HUES48 (cell line): ENCODE measurements around the gene BTF3L4.
"Not testable (repeated sequence)": the region's sequence is repeated elsewhere in the genome, so short reads cannot be mapped to it uniquely, and the experiment has no call there.

Experiments
- H3K27ac ChIP-seq: one replicate; pipeline ENCODE4 v1.7.0; 2013; ENCODE audit warnings: low read depth, low read length, inconsistent platforms
- H3K27me3 ChIP-seq: 2 replicates; pipeline ENCODE4 v1.6.1; 2013; ENCODE audit warnings: mild to moderate bottlenecking, low read length; ENCODE audit not compliant: control insufficient read depth, insufficient read depth
- H3K36me3 ChIP-seq: 2 replicates; pipeline ENCODE4 v1.6.1; 2013; ENCODE audit warnings: low read length; ENCODE audit not compliant: control insufficient read depth, insufficient read depth
- H3K4me1 ChIP-seq: 2 replicates; pipeline ENCODE4 v1.6.1; 2013; ENCODE audit warnings: mild to moderate bottlenecking, low read length; ENCODE audit not compliant: control insufficient read depth, insufficient read depth
- H3K4me3 ChIP-seq: 2 replicates; pipeline ENCODE4 v1.5.1; 2013; ENCODE audit warnings: mild to moderate bottlenecking, low read depth, low read length
- H3K9ac ChIP-seq: 2 replicates; pipeline ENCODE4 v1.6.1; 2013; ENCODE audit warnings: mild to moderate bottlenecking, low read depth, low read length, moderate library complexity
- H3K9me3 ChIP-seq: 2 replicates; pipeline ENCODE4 v1.6.1; 2013; ENCODE audit warnings: low read length; ENCODE audit not compliant: control insufficient read depth, insufficient read depth

Gene BTF3L4

GRCh38 chr1:52034050-52034384 is 22.1 kb upstream of the BTF3L4 start:
- H3K9me3 ChIP-seq: no peaks in the 10 kb centered on the region

GRCh38 chr1:52037402-52037814 is 18.7 kb upstream of the BTF3L4 start:
- H3K9me3 ChIP-seq: no peaks in the 10 kb centered on the region
- no peak overlapping the region for H3K4me3 ChIP-seq
- peaks cover 55% of the 10 kb centered on the region for H3K36me3 ChIP-seq
- no peak overlapping the region for H3K27ac ChIP-seq
- no peak overlapping the region for H3K9ac ChIP-seq
- H3K27me3 ChIP-seq: no peaks in the 10 kb centered on the region
- peaks cover 7% of the 10 kb centered on the region for H3K4me1 ChIP-seq

More at GRCh38 chr1:52034050-52034384, 22.1 kb upstream of the BTF3L4 start:
- peaks cover 16% of the 10 kb centered on the region for H3K4me1 ChIP-seq
- H3K27me3 ChIP-seq: no peaks in the 10 kb centered on the region
- H3K36me3 ChIP-seq: peaks cover 43% of the 10 kb centered on the region
- peak overlapping the region; percentile 99 for H3K4me3 ChIP-seq
- no peak overlapping the region for H3K9ac ChIP-seq
- H3K27ac ChIP-seq: peak overlapping the region; percentile 77

GRCh38 chr1:52037909-52038308 is 18.2 kb upstream of the BTF3L4 start:
- Histone ChIP-seq H3K27ac (no peak overlapping the region), H3K4me3 (no peak overlapping the region), H3K4me1 (peaks cover 4% of the 10 kb centered on the region; the same call in 1 of the 2 replicates), H3K27me3 (no peaks in the 10 kb centered on the region), H3K9ac (no peak overlapping the region), H3K36me3 (peaks cover 55% of the 10 kb centered on the region), H3K9me3 (no peaks in the 10 kb centered on the region)

GRCh38 chr1:52041551-52042185 is 14.4 kb upstream of the BTF3L4 start:
- peaks cover 47% of the 10 kb centered on the region for H3K36me3 ChIP-seq
- H3K9ac ChIP-seq: no peak overlapping the region
- no peaks in the 10 kb centered on the region for H3K9me3 ChIP-seq
- H3K4me1 ChIP-seq: no peaks in the 10 kb centered on the region
- H3K27me3 ChIP-seq: no peaks in the 10 kb centered on the region
- H3K27ac ChIP-seq: no peak overlapping the region
- no peak overlapping the region for H3K4me3 ChIP-seq

GRCh38 chr1:52045236-52045635 is 10.9 kb upstream of the BTF3L4 start:
- Histone ChIP-seq H3K4me3 (no peak overlapping the region), H3K9me3 (no peaks in the 10 kb centered on the region), H3K27me3 (no peaks in the 10 kb centered on the region), H3K4me1 (no peaks in the 10 kb centered on the region), H3K9ac (no peak overlapping the region), H3K36me3 (peaks cover 28% of the 10 kb centered on the region), H3K27ac (no peak overlapping the region)

- not testable (repeated sequence) for H3K9ac ChIP-seq, H3K27ac ChIP-seq, H3K4me1 ChIP-seq, H3K4me3 ChIP-seq, H3K27me3 ChIP-seq, H3K9me3 ChIP-seq
- H3K36me3 ChIP-seq: peaks cover 28% of the 10 kb centered on the region
These were observed 10.4 kb upstream of the BTF3L4 start for GRCh38 chr1:52045666-52046195.

GRCh38 chr1:52049337-52049736 is 6.8 kb upstream of the BTF3L4 start:
- not testable (repeated sequence) for H3K27me3 ChIP-seq, H3K9me3 ChIP-seq, H3K9ac ChIP-seq, H3K27ac ChIP-seq, H3K4me3 ChIP-seq, H3K4me1 ChIP-seq
- peaks cover 38% of the 10 kb centered on the region for H3K36me3 ChIP-seq

GRCh38 chr1:52053862-52054261 is 2.2 kb upstream of the BTF3L4 start:
- no peak overlapping the region for H3K9ac ChIP-seq
- H3K4me3 ChIP-seq: peak overlapping the region; percentile 98
- H3K36me3 ChIP-seq: peaks cover 34% of the 10 kb centered on the region
- H3K27me3 ChIP-seq: no peaks in the 10 kb centered on the region
- H3K4me1 ChIP-seq: peaks cover 15% of the 10 kb centered on the region
- H3K9me3 ChIP-seq: no peaks in the 10 kb centered on the region
- H3K27ac ChIP-seq: no peak overlapping the region

- H3K36me3 ChIP-seq: peaks cover 40% of the 10 kb centered on the region
- peaks cover 15% of the 10 kb centered on the region for H3K4me1 ChIP-seq
- peak overlapping the region; percentile 99 for H3K27ac ChIP-seq
- peak overlapping the region; percentile 98 for H3K4me3 ChIP-seq
- H3K9ac ChIP-seq: peak overlapping the region; percentile 82
- H3K27me3 ChIP-seq: no peaks in the 10 kb centered on the region
- H3K9me3 ChIP-seq: no peaks in the 10 kb centered on the region
These were observed 1.5 kb upstream of the BTF3L4 start for GRCh38 chr1:52054496-52055065.

GRCh38 chr1:52055066-52055865 is 829 bp upstream of the BTF3L4 start, which contains the start of gene TXNDC12:
TSS of gene TXNDC12 (minus strand) at chr1:52055191. CDS start at chr1:52055096, 95 bp downstream.
- H3K36me3 ChIP-seq: peaks cover 44% of the 10 kb centered on the region
- peaks cover 15% of the 10 kb centered on the region for H3K4me1 ChIP-seq
- no peaks in the 10 kb centered on the region for H3K9me3 ChIP-seq
- H3K9ac ChIP-seq: peak within 1 kb of the TSS; percentile 82
- peak within 1 kb of the TSS; percentile 99 for H3K27ac ChIP-seq
- H3K4me3 ChIP-seq: peak within 1 kb of the TSS; percentile 98
- no peaks in the 10 kb centered on the region for H3K27me3 ChIP-seq

GRCh38 chr1:52055866-52056162 is 281 bp upstream of the BTF3L4 start:
- Histone ChIP-seq H3K27ac (peak overlapping the region; percentile 99), H3K9ac (peak overlapping the region; percentile 82), H3K4me1 (peaks cover 15% of the 10 kb centered on the region), H3K36me3 (peaks cover 44% of the 10 kb centered on the region), H3K9me3 (no peaks in the 10 kb centered on the region), H3K4me3 (peak overlapping the region; percentile 98), H3K27me3 (no peaks in the 10 kb centered on the region)
